B cell (primary cell): Measurements from ENCODE around the gene KLHL15.

Source experiments
- EZH2 ChIP-seq: IDR thresholded peaks from 2 replicates; pipeline ENCODE4 v1.6.1; 2012; ENCODE audit warnings: borderline replicate concordance, low read depth, mild to moderate bottlenecking, moderate library complexity, low read length; ENCODE audit not compliant: insufficient read depth, poor library complexity, severe bottlenecking
- TF ChIP-seq, protein P1 (sequence below): fragments of 200-600 bp; IDR thresholded peaks from one replicate; pipeline ENCODE4 v1.8.0; 2022; ENCODE audit warnings: antibody characterized with exemption, mild to moderate bottlenecking

DNA sequence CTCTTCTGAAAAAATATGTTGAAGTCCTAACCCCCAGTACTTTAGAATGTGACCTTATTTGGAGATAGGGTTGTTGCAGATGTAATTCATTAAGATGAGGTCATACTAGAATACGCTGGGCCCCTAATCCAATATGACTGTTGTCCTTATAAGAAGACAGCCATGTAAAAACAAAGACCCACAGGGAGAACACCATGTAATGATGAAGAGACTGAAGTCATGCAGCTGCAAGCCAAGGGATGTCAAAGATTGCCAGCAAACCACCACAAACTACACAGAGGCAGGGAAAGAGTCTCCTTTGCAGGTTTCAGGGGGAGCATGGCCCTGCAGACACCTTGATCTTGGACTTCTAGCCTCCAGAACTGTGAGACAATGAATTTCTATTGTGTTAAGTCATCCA lies 81.8 kb downstream of the KLHL15 start:
- TF ChIP-seq EZH2, result no peak
- TF ChIP-seq, protein P1, sequence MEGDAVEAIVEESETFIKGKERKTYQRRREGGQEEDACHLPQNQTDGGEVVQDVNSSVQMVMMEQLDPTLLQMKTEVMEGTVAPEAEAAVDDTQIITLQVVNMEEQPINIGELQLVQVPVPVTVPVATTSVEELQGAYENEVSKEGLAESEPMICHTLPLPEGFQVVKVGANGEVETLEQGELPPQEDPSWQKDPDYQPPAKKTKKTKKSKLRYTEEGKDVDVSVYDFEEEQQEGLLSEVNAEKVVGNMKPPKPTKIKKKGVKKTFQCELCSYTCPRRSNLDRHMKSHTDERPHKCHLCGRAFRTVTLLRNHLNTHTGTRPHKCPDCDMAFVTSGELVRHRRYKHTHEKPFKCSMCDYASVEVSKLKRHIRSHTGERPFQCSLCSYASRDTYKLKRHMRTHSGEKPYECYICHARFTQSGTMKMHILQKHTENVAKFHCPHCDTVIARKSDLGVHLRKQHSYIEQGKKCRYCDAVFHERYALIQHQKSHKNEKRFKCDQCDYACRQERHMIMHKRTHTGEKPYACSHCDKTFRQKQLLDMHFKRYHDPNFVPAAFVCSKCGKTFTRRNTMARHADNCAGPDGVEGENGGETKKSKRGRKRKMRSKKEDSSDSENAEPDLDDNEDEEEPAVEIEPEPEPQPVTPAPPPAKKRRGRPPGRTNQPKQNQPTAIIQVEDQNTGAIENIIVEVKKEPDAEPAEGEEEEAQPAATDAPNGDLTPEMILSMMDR, result no peak
